ENCODE results near the gene FRMD7. TPM values are rescaled to one million over a fixed set of nuclear protein-coding genes. Genes with fewer than 3 reads are reported as not detected.

The FRMD7 gene
- total RNA-seq, 1 experiment from 2014 or later, result not detected

DNA sequence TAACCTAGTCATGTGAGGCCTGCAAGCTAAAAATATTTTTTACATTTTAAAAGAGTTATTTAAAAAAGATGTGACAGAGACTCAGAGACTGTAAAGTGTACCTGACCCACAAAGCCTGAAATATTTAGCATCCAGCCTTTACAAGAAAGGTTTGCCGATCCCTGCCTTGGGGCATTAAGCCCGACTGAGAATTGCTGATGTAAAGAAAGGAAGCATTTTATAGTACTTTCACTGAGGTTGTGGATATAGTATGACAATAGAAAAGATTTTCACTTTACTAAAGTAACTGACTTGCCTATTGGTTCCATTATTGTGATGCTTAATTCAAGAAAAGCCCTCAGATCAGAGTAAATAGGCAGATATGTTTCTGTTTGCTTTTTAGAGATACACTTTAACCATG, 87.8 kb downstream of the FRMD7 start:
- POLR2A ChIA-PET, result interaction anchor here (1.4 kb wide), 1 partner anchor 18 kb away, joined by 3 read pairs; no protein-coding TSS in a partner anchor
- no peaks in the 10 kb centered on the region for H3K27me3 Mint-ChIP-seq (ENCODE audit: low read depth)
- H3K9me3 Mint-ChIP-seq, result no peaks in the 10 kb centered on the region
- no peak overlapping the region for H3K27ac Mint-ChIP-seq
- H3K4me1 Mint-ChIP-seq, result peaks cover 76% of the 10 kb centered on the region
- ATAC-seq (no peak), DNase-seq (ENCODE audit: low spot score) (no peak)
- CTCF ChIA-PET, result no interaction called here
- H3K36me3 Mint-ChIP-seq, result no peaks in the 10 kb centered on the region
- H3K4me3 Mint-ChIP-seq, result no peak overlapping the region
- TF ChIP-seq FOXJ3 (CRISPR knock-in tag; IDR thresholded peaks at IDR 0.05; ENCODE audit: borderline replicate concordance) (no peak), ATF1 (CRISPR knock-in tag; IDR thresholded peaks at IDR 0.05) (no peak), IRF2 (CRISPR knock-in tag; IDR thresholded peaks at IDR 0.05; ENCODE audit: borderline replicate concordance, low read depth) (no peak), ESRRA (CRISPR knock-in tag; IDR thresholded peaks at IDR 0.05; ENCODE audit: borderline replicate concordance) (no peak), OVOL2 (CRISPR knock-in tag; IDR thresholded peaks at IDR 0.05; ENCODE audit: borderline replicate concordance) (no peak), TCF7 (CRISPR knock-in tag; IDR thresholded peaks at IDR 0.05; ENCODE audit: low read depth) (no peak), NFATC4 (CRISPR knock-in tag; IDR thresholded peaks at IDR 0.05) (no peak), ZBTB21 (CRISPR knock-in tag; IDR thresholded peaks at IDR 0.05; ENCODE audit: borderline replicate concordance) (no peak), SMAD4 (CRISPR knock-in tag; IDR thresholded peaks at IDR 0.05) (no peak)
- TF ChIP-seq, protein P1, sequence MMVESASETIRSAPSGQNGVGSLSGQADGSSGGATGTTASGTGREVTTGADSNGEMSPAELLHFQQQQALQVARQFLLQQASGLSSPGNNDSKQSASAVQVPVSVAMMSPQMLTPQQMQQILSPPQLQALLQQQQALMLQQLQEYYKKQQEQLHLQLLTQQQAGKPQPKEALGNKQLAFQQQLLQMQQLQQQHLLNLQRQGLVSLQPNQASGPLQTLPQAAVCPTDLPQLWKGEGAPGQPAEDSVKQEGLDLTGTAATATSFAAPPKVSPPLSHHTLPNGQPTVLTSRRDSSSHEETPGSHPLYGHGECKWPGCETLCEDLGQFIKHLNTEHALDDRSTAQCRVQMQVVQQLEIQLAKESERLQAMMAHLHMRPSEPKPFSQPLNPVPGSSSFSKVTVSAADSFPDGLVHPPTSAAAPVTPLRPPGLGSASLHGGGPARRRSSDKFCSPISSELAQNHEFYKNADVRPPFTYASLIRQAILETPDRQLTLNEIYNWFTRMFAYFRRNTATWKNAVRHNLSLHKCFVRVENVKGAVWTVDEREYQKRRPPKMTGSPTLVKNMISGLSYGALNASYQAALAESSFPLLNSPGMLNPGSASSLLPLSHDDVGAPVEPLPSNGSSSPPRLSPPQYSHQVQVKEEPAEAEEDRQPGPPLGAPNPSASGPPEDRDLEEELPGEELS (CRISPR knock-in tag; IDR thresholded peaks at IDR 0.05), result no peak
- TF ChIP-seq, protein P2, sequence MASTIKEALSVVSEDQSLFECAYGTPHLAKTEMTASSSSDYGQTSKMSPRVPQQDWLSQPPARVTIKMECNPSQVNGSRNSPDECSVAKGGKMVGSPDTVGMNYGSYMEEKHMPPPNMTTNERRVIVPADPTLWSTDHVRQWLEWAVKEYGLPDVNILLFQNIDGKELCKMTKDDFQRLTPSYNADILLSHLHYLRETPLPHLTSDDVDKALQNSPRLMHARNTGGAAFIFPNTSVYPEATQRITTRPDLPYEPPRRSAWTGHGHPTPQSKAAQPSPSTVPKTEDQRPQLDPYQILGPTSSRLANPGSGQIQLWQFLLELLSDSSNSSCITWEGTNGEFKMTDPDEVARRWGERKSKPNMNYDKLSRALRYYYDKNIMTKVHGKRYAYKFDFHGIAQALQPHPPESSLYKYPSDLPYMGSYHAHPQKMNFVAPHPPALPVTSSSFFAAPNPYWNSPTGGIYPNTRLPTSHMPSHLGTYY (CRISPR knock-in tag; IDR thresholded peaks at IDR 0.05), result no peak
- TF ChIP-seq, protein P3, sequence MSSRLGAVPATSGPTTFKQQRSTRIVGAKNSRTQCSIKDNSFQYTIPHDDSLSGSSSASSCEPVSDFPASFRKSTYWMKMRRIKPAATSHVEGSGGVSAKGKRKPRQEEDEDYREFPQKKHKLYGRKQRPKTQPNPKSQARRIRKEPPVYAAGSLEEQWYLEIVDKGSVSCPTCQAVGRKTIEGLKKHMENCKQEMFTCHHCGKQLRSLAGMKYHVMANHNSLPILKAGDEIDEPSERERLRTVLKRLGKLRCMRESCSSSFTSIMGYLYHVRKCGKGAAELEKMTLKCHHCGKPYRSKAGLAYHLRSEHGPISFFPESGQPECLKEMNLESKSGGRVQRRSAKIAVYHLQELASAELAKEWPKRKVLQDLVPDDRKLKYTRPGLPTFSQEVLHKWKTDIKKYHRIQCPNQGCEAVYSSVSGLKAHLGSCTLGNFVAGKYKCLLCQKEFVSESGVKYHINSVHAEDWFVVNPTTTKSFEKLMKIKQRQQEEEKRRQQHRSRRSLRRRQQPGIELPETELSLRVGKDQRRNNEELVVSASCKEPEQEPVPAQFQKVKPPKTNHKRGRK (CRISPR knock-in tag; IDR thresholded peaks at IDR 0.05; ENCODE audit: borderline replicate concordance), result no peak
- TF ChIP-seq, protein P4, sequence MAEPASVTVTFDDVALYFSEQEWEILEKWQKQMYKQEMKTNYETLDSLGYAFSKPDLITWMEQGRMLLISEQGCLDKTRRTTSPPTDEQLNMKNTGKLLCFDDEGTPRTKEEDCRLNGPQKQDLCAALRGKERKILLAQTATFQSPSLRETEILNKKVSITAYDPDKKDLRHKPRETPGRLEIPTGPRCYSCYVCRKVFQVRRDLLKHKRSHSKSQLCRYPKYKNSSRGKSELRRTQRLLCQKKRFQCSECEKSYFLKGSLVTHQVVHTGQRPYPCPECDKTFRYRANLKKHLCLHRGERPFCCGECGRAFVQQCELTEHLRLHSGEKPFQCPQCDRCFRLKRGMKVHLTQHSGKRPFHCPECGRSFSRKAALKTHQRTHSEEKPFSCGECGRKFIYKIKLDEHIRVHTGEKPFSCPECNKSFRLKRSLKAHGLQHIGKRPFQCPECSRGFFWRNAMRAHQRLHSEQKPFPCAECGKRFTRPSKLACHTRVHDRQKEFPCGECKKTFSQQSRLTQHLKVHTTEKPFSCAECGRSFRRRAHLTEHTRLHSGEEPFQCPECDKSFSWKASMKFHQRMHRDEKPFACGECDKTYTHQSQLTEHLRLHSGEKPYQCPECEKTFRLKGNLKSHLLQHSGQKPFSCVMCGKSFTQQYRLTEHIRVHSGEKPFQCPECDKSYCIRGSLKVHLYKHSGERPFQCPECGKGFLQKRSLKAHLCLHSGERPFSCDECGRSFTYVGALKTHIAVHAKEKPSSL (CRISPR knock-in tag; conservative IDR thresholded peaks at IDR 0.05), result no peak
- TF ChIP-seq, protein P5, sequence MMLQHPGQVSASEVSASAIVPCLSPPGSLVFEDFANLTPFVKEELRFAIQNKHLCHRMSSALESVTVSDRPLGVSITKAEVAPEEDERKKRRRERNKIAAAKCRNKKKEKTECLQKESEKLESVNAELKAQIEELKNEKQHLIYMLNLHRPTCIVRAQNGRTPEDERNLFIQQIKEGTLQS (CRISPR knock-in tag; conservative IDR thresholded peaks at IDR 0.05), result no peak
- TF ChIP-seq, protein P6, sequence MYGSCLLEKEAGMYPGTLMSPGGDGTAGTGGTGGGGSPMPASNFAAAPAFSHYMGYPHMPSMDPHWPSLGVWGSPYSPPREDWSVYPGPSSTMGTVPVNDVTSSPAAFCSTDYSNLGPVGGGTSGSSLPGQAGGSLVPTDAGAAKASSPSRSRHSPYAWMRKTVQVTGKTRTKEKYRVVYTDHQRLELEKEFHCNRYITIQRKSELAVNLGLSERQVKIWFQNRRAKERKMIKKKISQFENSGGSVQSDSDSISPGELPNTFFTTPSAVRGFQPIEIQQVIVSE (CRISPR knock-in tag; IDR thresholded peaks at IDR 0.05; ENCODE audit: borderline replicate concordance), result no peak

DNA sequence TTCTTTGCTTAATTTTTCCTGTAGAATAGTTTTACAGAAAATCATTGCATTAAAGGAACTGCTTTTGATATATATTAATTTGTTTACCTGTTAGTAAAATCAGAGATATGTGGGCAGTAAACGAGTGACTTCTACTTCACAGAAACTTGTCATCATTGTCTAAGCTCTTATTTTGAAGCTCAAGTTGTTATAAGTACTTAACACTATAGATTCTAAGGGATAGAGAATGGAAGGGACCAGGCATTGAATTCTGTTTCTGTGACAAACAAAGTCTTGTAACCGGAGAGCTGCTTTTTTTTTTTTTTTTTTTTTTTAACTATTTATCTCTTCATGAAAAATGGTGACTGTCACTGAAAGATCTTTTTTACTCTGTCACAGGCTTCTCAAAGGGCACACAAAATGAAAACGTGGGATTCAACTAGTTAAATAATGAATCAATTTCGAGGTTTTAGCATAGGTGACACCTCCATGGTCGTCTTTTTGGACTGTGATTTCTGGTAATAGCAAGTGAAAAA, 90.3 kb downstream of the FRMD7 start:
- CTCF ChIA-PET, result no interaction called here
- no peak for ATAC-seq
- Mint-ChIP-seq H3K4me3 (no peak overlapping the region), H3K27ac (no peak overlapping the region), H3K27me3 (ENCODE audit: low read depth) (no peaks in the 10 kb centered on the region), H3K4me1 (peaks cover 71% of the 10 kb centered on the region), H3K36me3 (no peaks in the 10 kb centered on the region), H3K9me3 (no peaks in the 10 kb centered on the region)
- POLR2A ChIA-PET, result no interaction called here
- TF ChIP-seq ZNF416 (CRISPR knock-in tag; IDR thresholded peaks at IDR 0.05) (no peak), NFE2L1 (CRISPR knock-in tag; IDR thresholded peaks at IDR 0.05) (no peak)
- no peak for DNase-seq (ENCODE audit: low spot score)

Data from WTC11 (cell line).